Stromal cell of bone marrow (primary cell): ENCODE measurements around the gene WDR86.

Source experiments
- DNase-seq: peaks from one replicate; pipeline ENCODE4 v3.0.0-alpha.2; 2012; ENCODE audit warnings: low read depth

WDR86 gene

DNA sequence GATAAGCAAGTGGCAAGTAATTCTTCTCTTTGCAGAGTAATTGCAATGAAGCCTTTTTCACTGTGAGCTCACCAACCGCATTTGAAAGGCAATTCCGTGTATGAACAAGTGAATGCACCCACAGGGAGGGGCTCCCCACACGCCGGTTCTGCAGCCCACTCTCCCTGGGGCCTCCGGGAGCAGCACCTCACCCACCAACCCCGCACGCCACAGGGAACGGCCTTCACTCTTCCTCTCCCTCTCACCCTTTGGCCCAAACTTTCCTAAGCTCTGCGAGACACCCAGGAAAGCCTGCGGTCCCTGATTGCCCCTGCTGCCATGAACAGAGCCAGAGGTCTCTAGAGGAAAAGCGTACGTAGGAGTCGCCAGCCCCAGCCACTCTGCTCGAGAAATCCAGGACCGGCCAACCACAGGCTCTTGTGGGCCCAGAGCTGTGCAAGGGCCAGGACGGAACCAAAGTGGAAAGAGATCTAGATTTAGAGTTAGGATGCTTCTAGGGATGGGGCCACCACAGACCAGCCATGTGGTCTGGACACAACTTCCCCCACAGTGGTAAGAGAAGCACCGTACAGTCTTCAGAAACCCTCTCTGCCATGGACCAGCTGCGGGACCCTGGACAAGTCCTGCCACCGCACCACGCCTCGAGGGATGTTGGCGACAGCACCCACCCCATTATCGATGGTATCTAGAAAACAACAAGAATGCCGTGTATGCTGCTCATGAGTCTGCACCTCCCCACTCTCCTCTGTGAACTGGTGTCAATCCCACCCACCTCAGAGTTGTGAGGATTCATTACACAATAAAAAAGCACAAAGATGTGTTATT lies 3.6 kb downstream of the WDR86 start:
- no peak for DNase-seq

DNA sequence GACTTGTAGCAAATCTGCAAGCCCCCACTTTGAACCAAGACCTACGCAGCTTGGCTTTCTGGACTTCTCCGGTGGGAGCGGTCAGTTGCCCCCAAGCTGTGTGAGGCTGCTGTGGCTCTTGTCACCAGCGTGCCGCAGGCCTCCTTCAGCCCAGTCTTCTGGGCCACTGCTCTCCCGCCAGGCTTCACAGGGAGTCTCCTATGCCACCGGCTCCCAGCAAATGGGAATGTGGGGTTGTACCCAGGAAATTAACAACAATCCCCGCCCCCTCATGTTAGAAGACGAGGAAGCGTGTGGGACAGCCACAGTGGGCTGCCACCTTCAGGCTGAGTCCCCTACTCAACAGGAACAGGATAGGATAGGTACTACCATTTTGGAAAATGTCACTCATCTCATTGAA lies 4.2 kb downstream of the WDR86 start:
- DNase-seq: no peak

DNA sequence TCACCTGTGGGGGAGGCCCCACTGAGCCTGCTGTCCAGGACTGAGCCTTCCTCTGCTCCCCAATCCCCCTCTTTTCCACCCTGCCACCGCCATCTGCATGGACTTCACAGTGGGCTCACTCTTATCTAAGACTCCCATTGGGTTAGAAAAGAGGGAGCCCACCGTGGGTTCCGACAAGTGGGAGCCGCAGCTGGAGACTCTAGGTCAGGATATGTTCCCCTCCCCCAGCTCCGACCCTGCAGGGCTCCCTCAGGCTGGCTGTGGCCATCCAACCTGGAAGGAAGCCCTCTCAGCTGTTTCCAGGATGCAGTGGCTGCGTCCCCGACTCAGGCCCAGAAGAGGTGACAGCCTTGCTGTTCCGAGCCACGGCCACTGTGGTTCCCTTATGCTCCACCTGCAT lies 4.8 kb downstream of the WDR86 start:
- DNase-seq: no peak

DNA sequence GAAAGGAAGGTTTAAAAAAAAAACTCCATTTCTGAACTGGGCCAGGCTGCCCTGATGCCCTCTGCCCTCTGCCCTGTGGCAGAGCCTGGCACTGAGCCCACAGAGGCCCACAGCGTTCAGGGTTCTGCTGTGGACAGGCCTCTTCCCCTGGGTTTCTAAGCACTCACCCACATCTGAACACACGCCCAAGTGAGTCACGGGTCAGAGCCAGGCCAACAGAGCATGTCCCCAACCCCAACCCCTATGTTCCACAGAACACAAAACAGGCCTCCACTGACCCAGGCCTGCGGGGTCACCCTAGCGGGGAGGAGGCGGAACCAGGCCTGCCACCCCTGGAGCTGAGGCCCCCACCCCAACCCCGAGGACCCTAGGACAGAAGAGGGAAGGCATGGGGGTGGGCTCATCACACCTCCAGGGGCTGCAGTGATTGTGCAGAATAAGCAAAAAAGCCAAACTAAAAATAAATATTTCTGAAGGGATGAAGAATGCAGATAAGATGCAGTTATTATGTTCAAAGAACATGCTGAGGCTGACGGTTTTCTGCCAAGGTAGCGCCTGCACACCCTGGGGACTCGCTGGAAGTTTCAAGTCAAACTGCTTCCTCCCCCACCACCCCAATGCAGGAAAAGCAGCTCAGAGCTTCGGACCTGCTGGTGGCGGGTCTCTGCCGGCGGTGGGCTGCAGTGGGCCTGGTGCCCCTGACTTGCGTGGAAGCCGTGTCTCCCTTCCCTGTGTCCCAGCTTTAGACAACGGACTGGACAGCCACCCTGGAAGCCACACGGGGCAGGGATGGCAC lies 5.4 kb downstream of the WDR86 start:
- DNase-seq: peak; percentile 57

DNA sequence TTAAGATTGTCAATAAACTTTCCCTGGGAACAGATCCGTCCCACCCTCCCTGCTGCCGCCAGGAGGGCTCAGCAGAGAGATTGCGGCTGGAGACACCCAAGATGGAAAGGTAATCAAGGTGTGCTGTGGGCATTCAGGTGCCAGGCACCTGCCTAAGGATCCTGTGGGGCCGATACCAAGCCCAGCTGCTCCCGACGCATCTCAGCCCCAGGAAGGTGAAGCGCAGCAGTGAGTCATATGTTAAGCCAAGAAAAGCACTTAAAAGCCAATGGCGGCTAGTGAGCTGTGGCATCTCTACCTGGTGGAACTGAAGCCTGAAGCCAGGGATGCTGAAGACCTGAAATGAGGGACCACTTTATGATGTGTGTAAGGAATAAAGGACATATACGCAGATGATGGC lies 6.1 kb downstream of the WDR86 start:
- DNase-seq: no peak

DNA sequence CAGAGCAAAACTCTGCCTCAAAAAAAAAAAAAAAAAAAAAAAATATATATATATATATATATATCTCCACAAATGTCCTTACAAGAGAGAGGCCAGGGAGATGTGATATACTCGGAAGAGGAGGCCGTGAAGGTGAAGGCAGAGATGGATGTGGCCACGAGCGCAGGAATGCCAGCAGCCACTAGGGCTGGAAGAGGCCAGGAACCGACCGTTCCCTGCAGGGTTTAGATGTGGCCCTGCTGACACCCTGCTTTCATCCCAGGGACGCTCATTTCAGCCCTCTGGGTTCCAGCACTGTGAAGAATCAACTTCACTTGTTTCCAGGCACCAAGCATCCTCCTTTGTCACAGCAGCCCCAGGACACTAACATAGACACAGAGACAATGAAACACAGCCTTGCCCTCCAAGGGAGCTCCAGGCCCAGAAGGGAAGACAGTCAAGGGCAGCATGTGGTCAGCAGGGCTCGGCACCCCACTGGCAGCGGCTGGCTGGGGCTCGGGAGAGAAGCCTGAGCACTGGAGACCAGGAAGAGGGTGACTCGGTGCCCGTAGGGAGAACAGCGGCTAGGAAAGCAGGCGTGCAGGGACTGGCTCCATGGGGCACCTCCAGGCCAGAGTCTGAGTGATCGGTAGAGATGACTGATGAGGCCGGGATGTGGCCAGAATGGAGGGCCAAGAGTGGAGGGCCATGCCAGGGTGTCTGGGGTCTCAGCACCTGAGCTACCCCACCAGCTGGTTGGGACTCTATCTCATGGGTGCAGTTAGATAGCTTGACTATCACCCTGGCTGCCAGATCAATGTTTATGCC lies 7.6 kb downstream of the WDR86 start:
- no peak for DNase-seq

DNA sequence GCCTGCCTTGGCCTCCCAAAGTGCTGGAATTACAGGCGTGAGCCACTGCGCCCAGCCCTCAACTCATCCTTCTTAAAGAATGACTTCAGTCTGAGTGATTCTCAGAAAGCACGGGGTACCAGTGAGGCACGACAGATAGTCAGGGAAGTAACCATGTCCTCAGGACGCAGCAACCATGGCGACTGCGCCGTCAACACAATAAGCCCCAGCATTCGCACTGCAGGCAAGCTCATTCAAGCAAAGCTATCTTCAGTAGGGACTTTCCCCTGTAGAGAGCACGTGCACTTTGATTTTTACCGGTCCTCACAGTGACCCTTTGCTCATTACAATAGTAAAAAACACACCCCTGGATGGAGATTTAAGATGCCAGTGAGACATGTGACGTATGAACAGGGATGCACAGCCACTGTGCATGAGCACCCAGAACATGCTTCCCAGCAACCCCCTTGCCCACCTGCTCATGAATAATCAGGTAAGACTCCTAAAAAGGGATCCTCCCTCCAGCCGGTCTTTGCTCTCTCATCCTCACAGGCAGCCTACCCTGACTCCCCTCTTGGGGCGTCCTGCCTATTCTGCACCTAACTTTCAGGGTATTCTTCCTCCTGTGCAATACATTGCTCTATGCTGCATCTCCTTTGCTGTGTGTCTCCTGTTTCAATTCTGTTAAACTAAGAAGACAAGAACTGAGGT lies 9.1 kb downstream of the WDR86 start:
- DNase-seq: no peak

- no peak for DNase-seq
Observed at GRCh38 chr7:151399906-151400305, 9.9 kb downstream of the WDR86 start.

DNA sequence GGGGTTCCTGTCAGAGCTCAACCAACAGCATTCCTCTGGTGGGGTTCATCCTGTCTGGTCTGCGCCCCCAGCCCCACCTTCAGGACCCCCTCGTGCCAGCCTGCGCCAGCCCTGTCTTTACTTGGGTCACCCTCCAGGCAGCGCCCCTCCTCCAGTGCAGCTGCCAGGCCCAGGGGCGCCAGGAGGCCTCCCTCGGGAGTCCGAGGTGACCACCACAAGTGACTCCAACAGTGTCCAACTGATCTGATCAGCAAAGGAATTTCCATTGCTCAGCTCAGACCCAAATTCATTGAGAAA lies 10.6 kb downstream of the WDR86 start:
- DNase-seq: no peak

- no peak for DNase-seq
Observed at GRCh38 chr7:151398446-151399304, 11.2 kb downstream of the WDR86 start.

- DNase-seq: no peak
Observed at GRCh38 chr7:151397026-151397425, 12.8 kb downstream of the WDR86 start.

- no peak for DNase-seq
Observed at GRCh38 chr7:151396328-151396970, 13.4 kb downstream of the WDR86 start.

DNA sequence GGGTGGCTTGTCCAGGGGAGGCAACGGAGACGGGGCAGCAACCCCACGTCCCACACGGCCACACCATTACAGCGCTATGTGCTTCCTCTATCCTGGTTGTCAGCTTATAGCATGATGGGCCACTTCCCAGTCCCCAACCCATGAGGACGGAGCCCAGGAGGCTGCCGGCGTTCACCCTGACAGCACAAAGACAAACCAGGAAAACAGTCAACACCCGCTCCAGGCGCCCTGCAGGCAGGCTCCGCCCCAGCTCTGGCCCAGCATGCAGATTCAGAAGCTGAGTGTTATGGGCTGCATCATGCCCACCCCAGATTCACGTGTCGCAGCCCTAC lies 14.8 kb downstream of the WDR86 start:
- no peak for DNase-seq

- DNase-seq: no peak
Observed at GRCh38 chr7:151394076-151395035, 15.5 kb downstream of the WDR86 start.

GRCh38 chr7:151393031-151393977 lies 16.5 kb downstream of the WDR86 start:
- DNase-seq: no peak

DNA sequence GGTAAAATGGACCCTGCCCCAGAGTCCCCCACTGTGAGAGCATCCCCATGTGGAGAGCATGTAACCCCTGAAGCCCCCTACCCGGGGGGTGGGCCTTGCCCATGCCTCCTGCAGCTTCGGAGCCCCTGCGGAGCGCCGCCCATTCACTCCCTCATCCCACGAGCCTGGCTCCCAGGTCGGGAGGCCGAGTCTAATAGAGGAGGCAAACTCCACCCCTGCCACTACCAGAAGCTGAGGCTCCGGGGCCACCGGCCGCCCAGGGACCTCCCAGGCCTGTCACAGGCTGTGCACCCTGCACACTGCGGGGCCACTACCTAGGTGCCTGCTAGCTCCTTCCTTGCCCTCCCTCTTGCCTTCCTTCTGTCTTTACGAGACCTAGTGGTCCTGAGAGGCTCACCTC lies 17.4 kb downstream of the WDR86 start:
- no peak for DNase-seq

DNA sequence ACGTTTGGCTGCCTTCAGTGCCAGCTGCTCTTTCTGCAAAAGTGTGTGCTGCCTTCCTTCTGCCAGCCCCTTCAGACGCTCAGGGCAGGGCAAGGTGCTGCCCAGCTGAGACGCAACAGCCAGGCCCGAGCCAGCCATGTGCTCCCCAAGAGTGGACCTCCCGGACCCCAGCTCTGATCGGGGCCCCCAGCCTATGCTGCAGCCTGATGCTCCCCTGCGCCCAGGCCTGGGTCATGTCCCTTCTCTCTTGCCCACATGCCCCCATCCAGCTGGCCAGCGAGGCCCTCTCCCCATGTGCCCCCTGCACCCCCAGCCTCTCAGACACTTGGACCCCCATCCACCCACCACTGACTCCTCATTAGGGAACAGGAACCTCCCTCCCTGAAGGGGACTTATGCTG lies 17.8 kb downstream of the WDR86 start:
- DNase-seq: no peak

GRCh38 chr7:151391358-151391730 lies 18.5 kb downstream of the WDR86 start:
- no peak for DNase-seq
